Stromal cell of bone marrow (primary cell): ENCODE measurements around the gene HIPK2.

Source experiments
- DNase-seq: peaks from one replicate; pipeline ENCODE4 v3.0.0-alpha.2; 2012; ENCODE audit warnings: low read depth

Gene HIPK2

DNA sequence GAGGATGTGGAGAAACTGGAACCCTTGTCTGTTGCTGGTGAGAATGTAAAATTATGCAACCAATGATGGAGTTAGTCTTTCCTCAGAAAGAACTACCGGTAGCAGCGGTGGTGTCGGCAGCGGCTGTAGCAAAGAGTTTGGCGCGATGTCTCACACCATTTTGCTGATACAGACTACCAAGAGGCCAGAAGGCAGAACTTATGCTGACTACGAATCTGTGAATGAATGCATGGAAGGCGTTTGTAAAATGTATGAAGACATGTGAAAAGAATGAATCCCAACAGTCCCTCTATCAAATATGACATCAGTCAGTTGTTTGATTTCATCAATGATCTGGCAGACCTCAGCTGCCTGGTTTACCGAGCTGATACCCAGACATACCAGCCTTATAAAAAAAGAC is 243.7 kb downstream of the HIPK2 start:
- no peak for DNase-seq

- DNase-seq = no peak
Observed at GRCh38 chr7:139532636-139533155, 245.1 kb downstream of the HIPK2 start.

DNA sequence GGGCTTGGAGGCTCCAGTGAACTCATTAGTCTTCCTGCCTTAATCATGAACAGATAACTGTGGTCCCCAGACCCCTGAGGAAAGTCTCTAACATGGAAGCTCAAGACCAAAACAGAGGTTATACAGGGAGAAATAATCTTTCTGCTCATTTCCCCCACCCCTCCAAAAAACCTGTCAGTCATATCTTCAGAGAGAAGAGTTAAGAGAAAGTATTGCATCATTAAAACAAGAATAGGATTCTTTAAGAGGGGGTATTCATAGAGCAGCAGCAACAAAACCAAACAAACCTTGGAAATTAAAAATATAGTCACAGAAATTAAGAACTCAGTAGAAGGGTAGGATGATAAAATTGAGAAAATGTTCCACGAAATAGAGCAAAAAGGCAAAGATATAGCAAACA is 246.7 kb downstream of the HIPK2 start:
- DNase-seq = no peak

DNA sequence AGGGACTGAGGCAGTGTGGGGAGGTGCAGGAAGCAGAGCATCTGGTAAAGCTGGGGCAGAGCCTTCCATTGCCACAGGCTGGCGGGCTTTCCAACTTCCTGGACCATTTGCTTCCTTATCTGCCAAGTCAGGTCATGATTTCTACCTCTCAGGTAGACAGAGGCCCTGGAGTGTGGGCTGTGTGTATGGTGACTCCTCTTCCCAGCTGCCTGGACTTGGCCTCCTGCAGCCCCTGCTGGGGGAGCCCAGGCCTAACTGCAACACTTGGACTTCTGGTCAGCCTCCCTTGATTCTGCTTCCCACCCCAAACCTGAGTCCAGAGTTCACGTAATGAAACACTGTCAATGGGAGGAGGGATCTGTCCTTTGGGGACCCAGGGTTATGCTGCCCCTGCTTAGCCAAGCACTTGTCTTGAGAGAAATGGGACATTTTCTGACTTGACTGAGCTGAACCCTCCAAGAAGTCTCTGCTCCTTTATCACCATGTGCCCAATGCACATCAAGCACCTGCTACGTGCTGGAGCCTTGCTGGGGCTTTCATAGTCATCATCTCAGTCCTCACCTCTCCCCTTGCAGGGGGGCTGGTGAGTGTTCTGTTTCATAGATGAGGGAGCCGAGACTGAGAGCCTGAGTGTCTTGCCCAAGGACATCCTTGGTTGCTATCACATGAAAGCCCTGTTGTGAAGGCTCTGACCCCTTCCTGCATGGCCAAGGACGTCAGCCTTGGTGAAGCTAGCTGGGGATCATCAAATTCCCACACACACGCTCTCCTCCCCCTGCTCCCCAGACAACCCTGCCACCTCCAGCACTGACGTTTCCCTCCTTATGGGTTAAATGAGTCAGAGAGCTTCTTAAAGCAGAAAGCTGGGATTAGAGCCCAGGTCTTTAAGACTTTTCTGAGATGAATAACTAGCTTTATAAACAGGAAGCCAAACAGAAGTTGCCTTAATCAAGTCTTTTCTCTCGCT is 250.9 kb downstream of the HIPK2 start:
- DNase-seq = peak; percentile 93

DNA sequence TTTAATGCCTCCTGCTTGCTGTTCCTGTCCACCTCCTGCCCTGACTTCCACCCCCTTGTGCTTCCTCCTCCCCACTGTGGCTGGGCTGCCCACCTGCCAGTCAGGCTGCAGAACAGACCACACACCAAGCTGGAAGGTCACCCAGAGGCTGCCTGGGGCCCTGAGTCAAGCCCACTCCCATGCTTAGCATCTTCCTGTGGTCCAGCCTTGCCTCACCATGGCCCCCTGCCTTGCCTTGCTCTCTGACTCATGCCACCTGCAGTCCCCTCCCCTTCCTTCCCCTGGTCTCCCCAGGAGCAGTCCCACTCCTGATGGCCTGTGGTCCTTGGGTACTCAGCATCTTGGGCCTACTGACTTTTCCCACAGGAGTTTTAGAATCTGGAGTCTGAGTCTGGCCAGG is 252.0 kb downstream of the HIPK2 start:
- DNase-seq = no peak

- DNase-seq = no peak
Observed at GRCh38 chr7:139525239-139525638, 252.6 kb downstream of the HIPK2 start.

GRCh38 chr7:139523968-139524815 is 253.6 kb downstream of the HIPK2 start:
- DNase-seq = no peak

- no peak for DNase-seq
Observed at GRCh38 chr7:139523199-139523941, 254.4 kb downstream of the HIPK2 start, which contains the start of gene CLEC2L. Gene CLEC2L, plus strand, starts transcription at chr7:139523685. Its CDS starts 243 bp downstream, at chr7:139523928.

- DNase-seq = no peak
Observed at GRCh38 chr7:139522830-139523198, 255.0 kb downstream of the HIPK2 start.

- DNase-seq = no peak
Observed at GRCh38 chr7:139521439-139521838, 256.4 kb downstream of the HIPK2 start.

DNA sequence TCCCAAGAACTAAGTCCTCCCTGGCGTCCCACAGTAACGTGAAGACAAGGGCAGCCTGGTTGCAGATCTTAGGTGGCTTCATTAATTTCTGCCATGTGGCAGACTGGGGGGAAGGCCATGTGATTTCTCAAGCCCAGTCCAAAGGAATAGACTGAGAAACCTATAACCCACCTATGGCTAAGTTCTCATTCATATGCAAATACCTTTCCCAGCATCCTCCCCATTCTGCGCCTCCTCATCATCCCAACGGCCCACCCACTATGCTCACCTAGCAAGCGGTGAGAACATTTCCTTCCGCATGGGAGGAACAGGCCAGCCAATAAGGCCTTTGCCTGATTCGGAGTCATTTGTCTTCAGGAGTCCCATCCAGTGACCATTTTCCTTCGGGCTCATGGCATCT is 262.5 kb downstream of the HIPK2 start:
- DNase-seq = no peak
